Tibial nerve (tissue), 4 donors: ENCODE measurements around the gene SYNE4. TPM values are rescaled to one million over a fixed set of nuclear protein-coding genes. Genes with fewer than 3 reads are reported as not detected.

Experiments used
- DNase-seq, 2 donors: peaks; one replicate each; pipeline ENCODE4 v3.0.0-alpha.2; 2019; ENCODE audit warnings: low spot score in 2 of 2
- H3K27ac ChIP-seq, 4 donors: fragments of 200-600 bp; sonication (generic) in 3 of 4; one replicate each; pipeline ENCODE4 v1.5.1; 2017 to 2019; ENCODE audit warnings: mild to moderate bottlenecking in 1 of 4
- H3K27me3 ChIP-seq, 2 donors: fragments of 200-600 bp; sonication (generic) in 1 of 2; one replicate each; pipeline versions ENCODE4 v1.5.1 to v1.6.0; 2017 to 2019
- H3K36me3 ChIP-seq, 3 donors: fragments of 200-600 bp; sonication (generic); one replicate each; pipeline ENCODE4 v1.5.1; 2018 to 2019
- H3K4me1 ChIP-seq, 4 donors: fragments of 200-600 bp; sonication (generic) in 3 of 4; one replicate each; pipeline ENCODE4 v1.5.1; 2017 to 2019
- H3K4me3 ChIP-seq, 4 donors: fragments of 200-600 bp; sonication (generic) in 3 of 4; one replicate each; pipeline ENCODE4 v1.5.1; 2017 to 2019; ENCODE audit warnings: mild to moderate bottlenecking in 1 of 4, moderate library complexity in 1 of 4
- H3K9me3 ChIP-seq, 4 donors: fragments of 200-600 bp; sonication (generic) in 3 of 4; one replicate each; pipeline ENCODE4 v1.5.1; 2017 to 2019
- EP300 ChIP-seq, 2 donors: sonication (generic); formaldehyde crosslinking; IDR thresholded peaks; one replicate each; pipeline ENCODE4 v1.6.1; 2017; ENCODE audit warnings: antibody characterized with exemption in 2 of 2, mild to moderate bottlenecking in 1 of 2
- POLR2A ChIP-seq, 2 donors: fragments of 450-650 bp; IDR thresholded peaks; one replicate each; pipeline ENCODE4 v1.6.1; 2017; ENCODE audit warnings: antibody characterized with exemption in 2 of 2, mild to moderate bottlenecking in 2 of 2, moderate library complexity in 2 of 2
- WGBS, 2 donors: methylation state at CpG; one replicate each; pipeline ENCODE4 v1.1.5; 2018; 5-methylcytosine and 5-hydroxymethylcytosine counted together
- total RNA-seq, 4 donors: library from RNA; depleted of rRNA; stranded (reverse); fragments of >200 nt; gene quantifications; one replicate each; pipeline ENCODE4 v1.1.0, GENCODE V29; 2016
- TF ChIP-seq, protein P1 (sequence below), 5 experiments: fragments of 200-600 bp in 3 of 5; fragments of 450-650 bp in 2 of 5; sonication (generic) in 3 of 5; IDR thresholded peaks; one replicate each; pipeline ENCODE4 v1.5.1; 2016 to 2019; ENCODE audit warnings: antibody characterized with exemption in 5 of 5, mild to moderate bottlenecking in 3 of 5, moderate library complexity in 2 of 5

SYNE4 gene
- total RNA-seq, 4 donors from 2014 or later, result 0.21 to 2.1 (median 0.98) TPM; not detected in 1

DNA sequence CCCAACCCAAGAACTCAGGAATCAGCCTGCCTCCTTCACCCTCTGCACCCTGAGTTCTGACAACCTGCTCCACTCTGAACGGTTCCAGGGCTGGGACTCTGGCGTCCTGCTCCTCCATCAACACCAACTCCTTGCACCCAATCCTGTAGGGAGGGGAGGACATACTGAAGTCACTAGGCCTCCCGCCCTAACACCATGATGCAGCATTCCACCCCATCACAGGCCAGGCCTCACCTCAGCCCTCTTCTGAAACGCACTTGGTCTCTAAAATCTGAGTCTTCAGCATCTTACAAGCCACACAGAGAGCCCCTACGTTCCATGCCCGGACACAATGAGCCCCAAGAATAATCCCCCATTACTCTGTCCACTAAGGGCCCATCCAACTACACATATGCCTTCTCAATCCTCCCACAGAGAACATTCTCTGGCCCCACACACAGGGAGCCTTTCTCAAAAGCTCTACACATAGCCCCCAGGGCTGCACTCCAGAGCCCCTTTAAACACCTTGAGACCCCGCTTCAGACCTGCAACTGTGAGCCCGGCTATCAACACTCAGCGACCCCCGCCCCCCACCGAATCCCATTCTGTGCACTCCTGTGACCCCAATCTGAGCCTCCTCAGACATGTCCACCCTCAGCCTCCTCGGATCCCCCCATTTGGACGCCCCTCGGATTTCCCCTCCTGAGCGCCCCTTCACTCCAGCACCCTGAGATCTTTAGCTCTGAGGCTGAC is 4.8 kb upstream of the SYNE4 start:
- Histone ChIP-seq H3K27me3 (no peaks in the 10 kb centered on the region), H3K27ac (peak overlapping the region; percentile 80 to 96 (median 90)), H3K4me1 (peaks cover 0 to 35% (median 21%) of the 10 kb centered on the region in 4 donors), H3K4me3 (peak overlapping the region; percentile 57 to 75 (median 69)), H3K36me3 (peaks cover 0 to 30% (median 0%) of the 10 kb centered on the region in 3 donors), H3K9me3 (no peaks in the 10 kb centered on the region)
- 25 to 26% methylated on average over 15 of the region's 15 CpGs for WGBS, 2 donors
- TF ChIP-seq EP300 (IDR thresholded peaks at IDR 0.05), result no peak
- TF ChIP-seq, protein P1, sequence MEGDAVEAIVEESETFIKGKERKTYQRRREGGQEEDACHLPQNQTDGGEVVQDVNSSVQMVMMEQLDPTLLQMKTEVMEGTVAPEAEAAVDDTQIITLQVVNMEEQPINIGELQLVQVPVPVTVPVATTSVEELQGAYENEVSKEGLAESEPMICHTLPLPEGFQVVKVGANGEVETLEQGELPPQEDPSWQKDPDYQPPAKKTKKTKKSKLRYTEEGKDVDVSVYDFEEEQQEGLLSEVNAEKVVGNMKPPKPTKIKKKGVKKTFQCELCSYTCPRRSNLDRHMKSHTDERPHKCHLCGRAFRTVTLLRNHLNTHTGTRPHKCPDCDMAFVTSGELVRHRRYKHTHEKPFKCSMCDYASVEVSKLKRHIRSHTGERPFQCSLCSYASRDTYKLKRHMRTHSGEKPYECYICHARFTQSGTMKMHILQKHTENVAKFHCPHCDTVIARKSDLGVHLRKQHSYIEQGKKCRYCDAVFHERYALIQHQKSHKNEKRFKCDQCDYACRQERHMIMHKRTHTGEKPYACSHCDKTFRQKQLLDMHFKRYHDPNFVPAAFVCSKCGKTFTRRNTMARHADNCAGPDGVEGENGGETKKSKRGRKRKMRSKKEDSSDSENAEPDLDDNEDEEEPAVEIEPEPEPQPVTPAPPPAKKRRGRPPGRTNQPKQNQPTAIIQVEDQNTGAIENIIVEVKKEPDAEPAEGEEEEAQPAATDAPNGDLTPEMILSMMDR (IDR thresholded peaks at IDR 0.05), result no peak
- no peak for TF ChIP-seq POLR2A (IDR thresholded peaks at IDR 0.05)
- no peak for DNase-seq

DNA sequence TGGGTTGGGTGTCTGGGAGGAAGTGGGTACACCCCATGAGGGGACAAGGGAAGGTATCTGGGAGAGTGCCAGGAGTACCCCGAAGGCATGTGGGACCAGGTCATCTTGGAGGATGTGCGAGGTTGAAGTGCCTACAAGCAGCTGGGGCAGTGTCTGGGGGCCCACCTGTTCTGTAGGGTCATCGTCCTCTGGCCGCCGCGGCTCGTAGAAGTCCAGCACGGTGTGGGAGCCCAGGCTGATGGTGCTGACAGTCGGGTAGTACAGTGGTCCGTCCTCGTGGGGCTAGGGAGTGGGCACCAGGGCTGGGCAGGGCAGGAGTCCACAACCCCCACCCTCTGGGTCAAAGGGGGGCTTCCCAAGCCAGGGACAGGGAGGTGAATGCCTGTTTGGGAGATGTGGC is 1.8 kb upstream of the SYNE4 start:
- Histone ChIP-seq H3K9me3 (no peaks in the 10 kb centered on the region), H3K4me1 (peaks cover 0 to 35% (median 22%) of the 10 kb centered on the region in 4 donors), H3K4me3 (no peak overlapping the region), H3K27ac (peak overlapping the region in 1 of 4 donors; percentile 88), H3K27me3 (no peaks in the 10 kb centered on the region), H3K36me3 (no peaks in the 10 kb centered on the region)
- TF ChIP-seq EP300 (IDR thresholded peaks at IDR 0.05), result no peak
- TF ChIP-seq, protein P1 (IDR thresholded peaks at IDR 0.05), result no peak
- DNase-seq, result no peak
- 94 to 97% methylated on average over 5 to 11 of the region's 11 CpGs for WGBS, 2 donors

DNA sequence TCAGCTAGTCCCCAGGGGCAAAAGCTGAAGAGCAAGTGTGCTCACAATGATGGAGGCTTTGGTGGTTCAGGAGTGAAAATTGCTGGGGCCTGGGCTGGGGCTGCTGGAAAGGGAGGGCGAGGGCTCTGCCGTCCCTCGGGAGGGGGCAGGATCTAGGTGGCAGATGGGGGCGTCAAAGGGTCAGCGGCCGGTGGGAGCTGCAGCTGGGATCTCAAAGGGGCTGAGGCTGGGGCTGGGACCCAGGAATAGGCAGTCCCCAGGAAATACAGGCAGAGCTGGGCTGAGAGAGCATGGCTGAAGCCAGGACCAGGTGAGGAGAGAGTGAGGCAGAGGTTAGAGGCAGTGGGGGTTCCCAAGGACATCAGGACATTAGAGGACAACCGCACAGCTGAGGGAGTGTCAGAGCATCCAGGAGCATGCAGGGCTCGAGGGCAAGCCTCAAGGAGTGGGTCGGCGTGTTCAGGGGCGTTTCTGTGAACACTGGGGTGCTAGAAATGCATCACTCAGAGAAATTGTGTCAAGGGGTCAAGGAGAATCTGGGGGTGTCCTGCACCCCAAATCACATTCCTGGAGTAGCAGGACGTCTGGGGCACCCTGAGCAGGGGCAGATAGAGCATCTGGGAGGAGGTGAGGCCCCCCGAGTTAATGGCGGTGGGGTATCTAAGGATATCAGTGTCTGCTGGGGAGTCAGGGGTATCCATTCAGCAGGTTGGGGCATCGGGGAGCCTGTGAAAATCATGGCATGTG is 1.2 kb upstream of the SYNE4 start:
- Histone ChIP-seq H3K4me3 (peak overlapping the region; percentile 27 to 53 (median 42)), H3K36me3 (no peaks in the 10 kb centered on the region)
- 51 to 53% methylated on average over 15 of the region's 15 CpGs for WGBS, 2 donors

DNA sequence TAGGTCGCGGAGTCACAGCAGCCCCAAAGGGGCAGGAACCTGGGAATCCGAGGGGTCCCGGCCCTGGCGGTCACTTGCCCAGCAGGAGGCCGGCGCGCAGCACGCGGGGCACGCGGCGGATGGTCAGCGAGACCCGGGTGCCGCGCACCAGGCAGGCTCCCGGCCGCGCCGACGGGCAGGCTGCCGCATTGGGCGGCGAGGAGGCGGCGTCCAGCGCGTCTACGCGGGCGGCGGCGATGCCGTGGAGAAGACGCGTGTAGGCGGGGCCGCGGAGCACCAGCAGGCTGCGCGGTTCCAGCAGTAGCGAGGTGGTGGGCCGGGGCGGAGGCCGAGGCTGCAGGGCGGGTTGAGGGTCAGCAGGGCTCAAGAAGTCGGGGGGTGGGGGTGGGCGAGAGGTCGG is 607 bp upstream of the SYNE4 start:
- Histone ChIP-seq H3K4me3 (peak overlapping the region; percentile 27 to 53 (median 42)), H3K27ac (peak overlapping the region; percentile 39 to 88 (median 78)), H3K9me3 (no peaks in the 10 kb centered on the region), H3K27me3 (no peaks in the 10 kb centered on the region), H3K4me1 (peaks cover 0 to 29% (median 20%) of the 10 kb centered on the region in 4 donors), H3K36me3 (peaks cover 0 to under 1% (median 0%) of the 10 kb centered on the region in 3 donors)
- peak; percentile 42 to 44 for DNase-seq
- 1 to 3% methylated on average over 11 to 46 of the region's 50 CpGs for WGBS, 2 donors
- TF ChIP-seq POLR2A (IDR thresholded peaks at IDR 0.05) (peak in 1 of 2 donors; percentile 63), EP300 (IDR thresholded peaks at IDR 0.05) (peak in 1 of 2 donors; percentile 32)
- TF ChIP-seq, protein P1 (IDR thresholded peaks at IDR 0.05), result no peak

More for the DNA sequence above, 1.2 kb upstream of the SYNE4 start:
- H3K4me1 ChIP-seq, result peaks cover 0 to 33% (median 22%) of the 10 kb centered on the region in 4 donors
- no peak for DNase-seq
- H3K9me3 ChIP-seq, result no peaks in the 10 kb centered on the region
- TF ChIP-seq POLR2A (IDR thresholded peaks at IDR 0.05) (no peak), EP300 (IDR thresholded peaks at IDR 0.05) (no peak)
- TF ChIP-seq, protein P1 (IDR thresholded peaks at IDR 0.05), result no peak
- no peaks in the 10 kb centered on the region for H3K27me3 ChIP-seq
- peak overlapping the region; percentile 39 to 88 (median 78) for H3K27ac ChIP-seq

DNA sequence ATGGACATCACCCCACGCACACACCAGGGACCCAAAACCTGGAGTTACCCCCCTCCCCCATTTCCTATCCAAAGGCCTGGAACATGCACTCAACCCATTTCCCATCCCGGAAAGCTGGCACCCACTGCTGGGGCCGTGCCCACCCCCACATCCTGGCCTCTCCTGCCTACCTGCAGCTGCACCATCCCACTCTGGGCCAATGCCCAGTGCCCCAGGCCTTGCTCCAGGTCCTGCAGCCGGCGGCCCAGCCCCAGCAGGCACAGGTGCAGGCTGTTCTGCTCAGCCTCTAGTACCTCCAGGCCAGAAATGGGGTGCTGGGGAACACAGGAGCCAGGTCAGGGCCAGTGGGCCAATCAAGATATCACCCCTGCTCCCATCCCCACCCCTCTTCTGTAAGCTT is 1.7 kb downstream of the SYNE4 start:
- H3K27ac ChIP-seq, result no peak overlapping the region
- TF ChIP-seq, protein P1 (IDR thresholded peaks at IDR 0.05), result no peak
- TF ChIP-seq POLR2A (IDR thresholded peaks at IDR 0.05) (no peak), EP300 (IDR thresholded peaks at IDR 0.05) (no peak)
- no peaks in the 10 kb centered on the region for H3K9me3 ChIP-seq
- no peak for DNase-seq
- H3K4me3 ChIP-seq, result no peak overlapping the region
- WGBS, 2 donors, result 87 to 93% methylated on average over 3 to 5 of the region's 5 CpGs
- H3K4me1 ChIP-seq, result peaks cover 0 to 17% (median 12%) of the 10 kb centered on the region in 4 donors
- peaks cover 0 to 19% (median 0%) of the 10 kb centered on the region in 3 donors for H3K36me3 ChIP-seq
- no peaks in the 10 kb centered on the region for H3K27me3 ChIP-seq
